ENCODE data around the gene ZDHHC1. TPM values are rescaled to one million over a fixed set of nuclear protein-coding genes. Genes with fewer than 3 reads are reported as not detected.

Gene ZDHHC1
- total and polyA plus RNA-seq, 2 donors (not counting 3 experiments of a cell fraction or from before 2014, with no cell fraction given), result 11.4 to 14.4 TPM

DNA sequence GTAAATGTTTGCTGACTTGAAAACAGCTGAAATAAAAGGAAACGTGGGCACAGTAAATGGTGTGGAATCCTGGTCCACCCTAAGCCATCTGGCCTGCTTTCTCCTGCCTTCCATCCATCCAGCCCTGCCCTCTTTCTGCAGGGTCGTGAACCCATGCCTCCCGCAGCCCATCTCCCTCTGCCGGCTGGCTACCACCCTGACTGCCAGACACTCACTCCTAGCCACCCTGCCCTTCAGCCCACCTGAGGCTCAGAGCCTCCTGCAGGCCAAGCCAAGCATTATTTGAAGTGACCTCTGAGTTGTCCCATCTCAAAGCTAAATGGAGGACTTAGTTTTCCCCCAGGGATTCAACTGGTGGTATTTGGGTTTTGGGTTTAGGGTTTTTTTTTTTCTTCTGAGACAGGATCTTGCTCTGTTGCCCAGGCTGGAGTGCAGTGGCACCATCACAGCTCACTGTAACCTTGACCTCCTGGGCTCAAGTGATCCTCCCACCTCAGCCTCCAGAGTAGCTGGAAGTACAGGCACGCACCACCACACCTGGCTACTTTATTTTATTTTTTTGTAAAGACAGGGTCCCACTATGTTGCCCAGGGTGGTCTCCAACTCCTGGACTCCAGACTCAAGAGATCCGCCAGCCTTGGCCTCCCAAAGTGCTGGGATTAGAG lies 8.4 kb downstream of the ZDHHC1 start:
- no peak for DNase-seq (ENCODE audit: low read depth, low spot score)
- FAIRE-seq, result no peak
- Histone ChIP-seq H3K27ac (ENCODE audit: insufficient read depth, low read depth, low read length) (peak overlapping the region; percentile 61), H2AFZ (ENCODE audit: low read depth, low read length) (no peak overlapping the region), H3K4me2 (ENCODE audit: insufficient read depth, low read length) (no peak overlapping the region), H4K20me1 (replicated peaks; ENCODE audit: control insufficient read depth, extremely low read depth, insufficient read depth, low read length) (no peaks in the 10 kb centered on the region), H3K79me2 (ENCODE audit: control insufficient read depth, insufficient read depth, low read length) (no peaks in the 10 kb centered on the region), H3K9me1 (replicated peaks; ENCODE audit: control insufficient read depth, extremely low read depth, insufficient read depth, low read length) (no peaks in the 10 kb centered on the region), H3K36me3 (ENCODE audit: control insufficient read depth in 2 of 2, extremely low read depth in 1 of 2, insufficient read depth in 2 of 2, low read length in 2 of 2) (no peaks in the 10 kb centered on the region), H3K27me3 (ENCODE audit: control insufficient read depth in 2 of 2, insufficient read depth in 2 of 2, low read length in 2 of 2) (no peaks in the 10 kb centered on the region), H3K9ac (replicated peaks; ENCODE audit: extremely low read depth, insufficient read depth, low read length) (no peak overlapping the region), H3K9me3 (replicated peaks; ENCODE audit: control insufficient read depth, insufficient read depth, low read length) (no peaks in the 10 kb centered on the region), H3K4me3 (replicated peaks in 1 of 3; ENCODE audit: insufficient read depth in 1 of 3, low read depth in 1 of 3, low read length in 3 of 3) (no peak overlapping the region), H3K4me1 (ENCODE audit: control insufficient read depth, extremely low read depth, insufficient read depth, low read length) (peaks cover 20% of the 10 kb centered on the region)
- intact Hi-C loops (cut with micrococcal nuclease), result no loop called here
- dilution Hi-C loops (cut with MboI; ENCODE audit: extremely low pct_ligation_motif_present, low sequenced_read_pairs), result no loop called here
- CTCF ChIA-PET, result interaction anchor here (0.7 to 2.6 kb wide), 7 partner anchors 8 to 148 kb away, joined by 3 to 14 read pairs (median 5); partner anchors contain the start of genes KCTD19, LRRC36 and TPPP3
- BruUV-seq (replicated peaks), result no TSS peak
- TF ChIP-seq, protein P1, sequence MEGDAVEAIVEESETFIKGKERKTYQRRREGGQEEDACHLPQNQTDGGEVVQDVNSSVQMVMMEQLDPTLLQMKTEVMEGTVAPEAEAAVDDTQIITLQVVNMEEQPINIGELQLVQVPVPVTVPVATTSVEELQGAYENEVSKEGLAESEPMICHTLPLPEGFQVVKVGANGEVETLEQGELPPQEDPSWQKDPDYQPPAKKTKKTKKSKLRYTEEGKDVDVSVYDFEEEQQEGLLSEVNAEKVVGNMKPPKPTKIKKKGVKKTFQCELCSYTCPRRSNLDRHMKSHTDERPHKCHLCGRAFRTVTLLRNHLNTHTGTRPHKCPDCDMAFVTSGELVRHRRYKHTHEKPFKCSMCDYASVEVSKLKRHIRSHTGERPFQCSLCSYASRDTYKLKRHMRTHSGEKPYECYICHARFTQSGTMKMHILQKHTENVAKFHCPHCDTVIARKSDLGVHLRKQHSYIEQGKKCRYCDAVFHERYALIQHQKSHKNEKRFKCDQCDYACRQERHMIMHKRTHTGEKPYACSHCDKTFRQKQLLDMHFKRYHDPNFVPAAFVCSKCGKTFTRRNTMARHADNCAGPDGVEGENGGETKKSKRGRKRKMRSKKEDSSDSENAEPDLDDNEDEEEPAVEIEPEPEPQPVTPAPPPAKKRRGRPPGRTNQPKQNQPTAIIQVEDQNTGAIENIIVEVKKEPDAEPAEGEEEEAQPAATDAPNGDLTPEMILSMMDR (IDR thresholded peaks at IDR 0.05; ENCODE audit: extremely low read depth in 1 of 2, insufficient read depth in 1 of 2, low read depth in 1 of 2, low read length in 2 of 2), result peak in 1 of 2 donors; percentile 3
- TF ChIP-seq, protein P2, sequence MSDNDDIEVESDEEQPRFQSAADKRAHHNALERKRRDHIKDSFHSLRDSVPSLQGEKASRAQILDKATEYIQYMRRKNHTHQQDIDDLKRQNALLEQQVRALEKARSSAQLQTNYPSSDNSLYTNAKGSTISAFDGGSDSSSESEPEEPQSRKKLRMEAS (IDR thresholded peaks at IDR 0.05; ENCODE audit: insufficient read depth, insufficient read length), result no peak
- POLR2A ChIA-PET, result interaction anchor here (0.7 kb wide), 1 partner anchor 81 kb away, joined by 3 read pairs; no protein-coding TSS in a partner anchor

DNA sequence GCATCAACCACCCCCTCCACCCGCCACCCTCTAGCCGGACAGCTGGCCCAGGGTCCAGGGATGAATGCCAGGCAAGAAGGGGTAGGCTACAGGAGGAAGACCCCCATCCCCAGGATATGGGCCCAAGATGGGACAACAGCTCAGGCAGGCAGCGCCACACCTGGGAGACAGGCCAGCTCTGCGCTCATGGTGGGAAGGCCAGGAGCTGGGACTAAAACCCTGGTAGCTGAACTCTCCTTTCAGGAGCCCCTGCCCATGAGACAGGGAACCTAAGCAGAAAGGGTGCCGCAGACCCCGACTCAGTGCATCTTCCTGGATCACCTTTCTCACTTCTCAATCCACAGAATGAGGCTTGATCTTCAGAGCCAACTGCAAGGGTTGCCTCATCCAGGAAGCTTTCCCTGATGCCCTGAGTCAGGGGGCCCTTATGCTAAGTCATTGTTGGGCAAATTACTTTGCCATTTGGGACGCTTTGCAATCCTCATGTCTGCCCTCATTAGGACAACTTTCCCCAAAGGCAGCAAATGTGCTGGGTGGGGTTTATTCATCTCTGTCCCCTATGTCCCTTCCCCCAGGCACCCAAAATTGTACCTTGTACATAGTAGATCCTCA lies 9.0 kb downstream of the ZDHHC1 start:
- DNase-seq (ENCODE audit: low read depth, low spot score) (no peak), FAIRE-seq (peak; percentile 37)
- intact Hi-C loops (cut with micrococcal nuclease), result no loop called here
- no peak overlapping the region for H3K4me2 ChIP-seq (ENCODE audit: insufficient read depth, low read length)
- H3K4me1 ChIP-seq (ENCODE audit: control insufficient read depth, extremely low read depth, insufficient read depth, low read length), result peaks cover 20% of the 10 kb centered on the region
- no peaks in the 10 kb centered on the region for H3K79me2 ChIP-seq (ENCODE audit: control insufficient read depth, insufficient read depth, low read length)
- H2AFZ ChIP-seq (ENCODE audit: low read depth, low read length), result no peak overlapping the region
- H3K4me3 ChIP-seq (replicated peaks in 1 of 3; ENCODE audit: insufficient read depth in 1 of 3, low read depth in 1 of 3, low read length in 3 of 3), result no peak overlapping the region
- ChIA-PET POLR2A (no interaction called here), CTCF (interaction anchor here (1.4 to 2.6 kb wide), 4 partner anchors 8 to 147 kb away, joined by 5 to 14 read pairs (median 12); partner anchors contain the start of gene TPPP3)
- no peaks in the 10 kb centered on the region for H3K27me3 ChIP-seq (ENCODE audit: control insufficient read depth in 2 of 2, insufficient read depth in 2 of 2, low read length in 2 of 2)
- dilution Hi-C loops (cut with MboI; ENCODE audit: extremely low pct_ligation_motif_present, low sequenced_read_pairs), result no loop called here
- H3K9me3 ChIP-seq (replicated peaks; ENCODE audit: control insufficient read depth, insufficient read depth, low read length), result no peaks in the 10 kb centered on the region
- no TSS peak for BruUV-seq (replicated peaks)
- no peaks in the 10 kb centered on the region for H4K20me1 ChIP-seq (replicated peaks; ENCODE audit: control insufficient read depth, extremely low read depth, insufficient read depth, low read length)
- H3K9ac ChIP-seq (replicated peaks; ENCODE audit: extremely low read depth, insufficient read depth, low read length), result peak overlapping the region; percentile 19
- H3K9me1 ChIP-seq (replicated peaks; ENCODE audit: control insufficient read depth, extremely low read depth, insufficient read depth, low read length), result no peaks in the 10 kb centered on the region
- no peaks in the 10 kb centered on the region for H3K36me3 ChIP-seq (ENCODE audit: control insufficient read depth in 2 of 2, extremely low read depth in 1 of 2, insufficient read depth in 2 of 2, low read length in 2 of 2)
- no peak for TF ChIP-seq JUN (IDR thresholded peaks at IDR 0.05; ENCODE audit: borderline replicate concordance, insufficient read depth, insufficient read length, low read depth)
- TF ChIP-seq, protein P1 (IDR thresholded peaks at IDR 0.05; ENCODE audit: extremely low read depth in 1 of 2, insufficient read depth in 1 of 2, low read depth in 1 of 2, low read length in 2 of 2), result no peak
- peak overlapping the region; percentile 61 for H3K27ac ChIP-seq (ENCODE audit: insufficient read depth, low read depth, low read length)
